HEK293 (cell line): ENCODE measurements around the gene PDE10A.

ENCODE experiments used
- EGR2 ChIP-seq: fragments of 450-650 bp; formaldehyde crosslinking; IDR thresholded peaks from 2 replicates; pipeline ENCODE4 v1.5.1; 2016; ENCODE audit warnings: low read depth, missing biosample characterization, missing genetic modification characterization
- KLF7 ChIP-seq: fragments of 450-650 bp; formaldehyde crosslinking; IDR thresholded peaks from 2 replicates; pipeline ENCODE4 v1.5.1; 2016; ENCODE audit warnings: missing biosample characterization, missing genetic modification characterization, borderline replicate concordance
- MYNN ChIP-seq: fragments of 450-650 bp; formaldehyde crosslinking; IDR thresholded peaks from 2 replicates; pipeline ENCODE4 v1.5.1; 2016; ENCODE audit warnings: missing biosample characterization, missing genetic modification characterization, borderline replicate concordance
- MZF1 ChIP-seq: fragments of 450-650 bp; formaldehyde crosslinking; IDR thresholded peaks from 2 replicates; pipeline ENCODE4 v1.5.1; 2017; ENCODE audit warnings: missing biosample characterization, missing genetic modification characterization, borderline replicate concordance
- RBAK ChIP-seq: fragments of 450-650 bp; formaldehyde crosslinking; IDR thresholded peaks from 2 replicates; pipeline ENCODE4 v1.5.1; 2016; ENCODE audit warnings: missing biosample characterization, missing genetic modification characterization
- REST ChIP-seq: fragments of 450-650 bp; formaldehyde crosslinking; IDR thresholded peaks from 2 replicates; pipeline ENCODE4 v1.5.1; 2016; ENCODE audit warnings: missing biosample characterization, missing genetic modification characterization
- SALL2 ChIP-seq: fragments of 450-650 bp; formaldehyde crosslinking; IDR thresholded peaks from 2 replicates; pipeline ENCODE4 v1.5.0; 2017; ENCODE audit warnings: missing biosample characterization, mild to moderate bottlenecking, missing genetic modification characterization, borderline replicate concordance
- SCRT1 ChIP-seq: fragments of 450-650 bp; formaldehyde crosslinking; IDR thresholded peaks from 2 replicates; pipeline ENCODE4 v1.5.1; 2016; ENCODE audit warnings: missing biosample characterization, missing genetic modification characterization, borderline replicate concordance
- SCRT2 ChIP-seq: fragments of 450-650 bp; formaldehyde crosslinking; IDR thresholded peaks from 2 replicates; pipeline ENCODE4 v1.5.1; 2016; ENCODE audit warnings: missing biosample characterization, missing genetic modification characterization
- ZBTB17 ChIP-seq: fragments of 450-650 bp; formaldehyde crosslinking; IDR thresholded peaks from 2 replicates; pipeline ENCODE4 v1.5.1; 2016; ENCODE audit warnings: missing biosample characterization, missing genetic modification characterization
- ZBTB20 ChIP-seq: fragments of 450-650 bp; formaldehyde crosslinking; IDR thresholded peaks from 2 replicates; pipeline ENCODE4 v1.5.1; 2016; ENCODE audit warnings: missing biosample characterization, missing genetic modification characterization
- ZBTB48 ChIP-seq: fragments of 450-650 bp; formaldehyde crosslinking; IDR thresholded peaks from 2 replicates; pipeline ENCODE4 v1.5.1; 2016; ENCODE audit warnings: missing biosample characterization, missing genetic modification characterization
- ZBTB6 ChIP-seq: fragments of 450-650 bp; formaldehyde crosslinking; IDR thresholded peaks from 2 replicates; pipeline ENCODE4 v1.5.1; 2017; ENCODE audit warnings: missing biosample characterization, missing genetic modification characterization
- ZFP37 ChIP-seq: fragments of 450-650 bp; formaldehyde crosslinking; IDR thresholded peaks from 2 replicates; pipeline ENCODE4 v1.5.1; 2016; ENCODE audit warnings: missing biosample characterization, missing genetic modification characterization
- ZNF157 ChIP-seq: fragments of 450-650 bp; formaldehyde crosslinking; IDR thresholded peaks from 2 replicates; pipeline ENCODE4 v1.5.1; 2016; ENCODE audit warnings: missing biosample characterization, missing genetic modification characterization
- ZNF16 ChIP-seq: fragments of 450-650 bp; formaldehyde crosslinking; IDR thresholded peaks from 2 replicates; pipeline ENCODE4 v1.5.1; 2016; ENCODE audit warnings: low read depth, missing biosample characterization, missing genetic modification characterization
- ZNF211 ChIP-seq: fragments of 450-650 bp; formaldehyde crosslinking; IDR thresholded peaks from 2 replicates; pipeline ENCODE4 v1.5.1; 2016; ENCODE audit warnings: low read depth, missing biosample characterization, missing genetic modification characterization
- ZNF23 ChIP-seq: fragments of 450-650 bp; formaldehyde crosslinking; IDR thresholded peaks from 2 replicates; pipeline ENCODE4 v1.5.1; 2016; ENCODE audit warnings: missing biosample characterization, missing genetic modification characterization, borderline replicate concordance
- ZNF37A ChIP-seq: fragments of 450-650 bp; IDR thresholded peaks from 2 replicates; pipeline ENCODE4 v1.5.1; 2018; ENCODE audit warnings: missing biosample characterization, missing genetic modification characterization
- ZNF416 ChIP-seq: fragments of 450-650 bp; formaldehyde crosslinking; IDR thresholded peaks from 2 replicates; pipeline ENCODE4 v1.5.1; 2016; ENCODE audit warnings: missing biosample characterization, missing genetic modification characterization
- ZNF423 ChIP-seq: fragments of 450-650 bp; formaldehyde crosslinking; IDR thresholded peaks from 2 replicates; pipeline ENCODE4 v1.5.1; 2016; ENCODE audit warnings: missing biosample characterization, missing genetic modification characterization
- ZNF521 ChIP-seq: fragments of 450-650 bp; formaldehyde crosslinking; IDR thresholded peaks from 2 replicates; pipeline ENCODE4 v1.5.1; 2017; ENCODE audit warnings: missing biosample characterization, mild to moderate bottlenecking, missing genetic modification characterization
- ZNF529 ChIP-seq: fragments of 450-650 bp; formaldehyde crosslinking; IDR thresholded peaks from 2 replicates; pipeline ENCODE4 v1.5.1; 2017; ENCODE audit warnings: missing genetic modification characterization, missing biosample characterization; ENCODE audit not compliant: insufficient replicate concordance
- ZNF544 ChIP-seq: fragments of 450-650 bp; formaldehyde crosslinking; IDR thresholded peaks from 2 replicates; pipeline ENCODE4 v1.5.0; 2017; ENCODE audit warnings: missing biosample characterization, missing genetic modification characterization
- ZNF571 ChIP-seq: fragments of 450-650 bp; formaldehyde crosslinking; IDR thresholded peaks from 2 replicates; pipeline ENCODE4 v1.5.0; 2017; ENCODE audit warnings: missing biosample characterization, missing genetic modification characterization
- ZNF596 ChIP-seq: fragments of 450-650 bp; IDR thresholded peaks from 2 replicates; pipeline ENCODE4 v1.5.0; 2018; ENCODE audit warnings: missing biosample characterization, mild to moderate bottlenecking, missing genetic modification characterization, moderate library complexity
- ZNF626 ChIP-seq: fragments of 450-650 bp; sonication (Bioruptor Pico); formaldehyde crosslinking; IDR thresholded peaks from 2 replicates; pipeline ENCODE4 v1.5.1; 2018; ENCODE audit warnings: missing biosample characterization, missing genetic modification characterization, inconsistent platforms
- ZNF629 ChIP-seq: fragments of 450-650 bp; formaldehyde crosslinking; IDR thresholded peaks from 2 replicates; pipeline ENCODE4 v1.5.1; 2017; ENCODE audit warnings: missing biosample characterization, missing genetic modification characterization
- ZNF664 ChIP-seq: fragments of 450-650 bp; formaldehyde crosslinking; IDR thresholded peaks from 2 replicates; pipeline ENCODE4 v1.5.1; 2016; ENCODE audit warnings: missing biosample characterization, missing genetic modification characterization
- ZNF692 ChIP-seq: fragments of 450-650 bp; formaldehyde crosslinking; IDR thresholded peaks from 2 replicates; pipeline ENCODE4 v1.5.1; 2016; ENCODE audit warnings: missing biosample characterization, missing genetic modification characterization
- ZNF777 ChIP-seq: fragments of 450-650 bp; formaldehyde crosslinking; IDR thresholded peaks from 2 replicates; pipeline ENCODE4 v1.5.1; 2017; ENCODE audit warnings: missing biosample characterization, missing genetic modification characterization, borderline replicate concordance
- ZSCAN18 ChIP-seq: fragments of 450-650 bp; formaldehyde crosslinking; IDR thresholded peaks from 2 replicates; pipeline ENCODE4 v1.5.1; 2016; ENCODE audit warnings: missing biosample characterization, missing genetic modification characterization
- TF ChIP-seq, protein P1 (sequence below): fragments of 450-650 bp; formaldehyde crosslinking; IDR thresholded peaks from 2 replicates; pipeline ENCODE4 v1.5.1; 2016; ENCODE audit warnings: missing biosample characterization, missing genetic modification characterization

Gene PDE10A

DNA sequence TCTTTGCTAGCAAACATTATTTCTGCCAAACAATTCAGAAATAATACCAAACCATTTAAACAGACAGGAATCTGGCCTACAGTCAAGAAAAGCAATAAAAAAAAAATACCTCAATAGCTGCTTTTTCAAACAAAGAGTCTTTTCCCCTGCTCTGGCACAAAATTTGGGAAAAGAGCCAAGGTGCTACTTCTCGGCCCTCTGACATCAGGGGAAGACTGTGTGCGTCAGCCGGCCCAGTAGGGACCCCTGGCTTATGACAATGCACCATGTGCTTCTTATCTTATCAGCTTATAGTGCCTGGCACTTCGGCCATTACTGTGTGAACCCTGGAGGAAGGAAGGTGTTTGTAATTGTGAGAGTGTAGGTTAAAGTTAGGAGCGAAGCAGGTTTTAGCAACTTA is 89.4 kb downstream of the PDE10A start (continued):
- no peak for TF ChIP-seq REST (tag by site-specific recombination)
- no peak for TF ChIP-seq SCRT2
- TF ChIP-seq ZNF416 (tag by site-specific recombination) = no peak
- TF ChIP-seq ZNF571 = no peak
- TF ChIP-seq MZF1 (tag by site-specific recombination) = 0 out of 2 replicates have a peak, but pooled peaks have one; percentile 31
- no peak for TF ChIP-seq ZBTB6 (tag by site-specific recombination)
- TF ChIP-seq ZNF521 = no peak
- no peak for TF ChIP-seq ZNF423 (tag by site-specific recombination)
- TF ChIP-seq ZNF211 = no peak
- no peak for TF ChIP-seq SCRT1
- no peak; the same call in 1 of the 2 replicates for TF ChIP-seq ZNF664 (tag by site-specific recombination)
- peak; percentile 98 for TF ChIP-seq ZNF629 (tag by site-specific recombination)
- TF ChIP-seq ZNF37A (tag by site-specific recombination) = 0 out of 2 replicates have a peak, but pooled peaks have one; percentile 12
- TF ChIP-seq ZNF157 = no peak
- TF ChIP-seq, protein P1, sequence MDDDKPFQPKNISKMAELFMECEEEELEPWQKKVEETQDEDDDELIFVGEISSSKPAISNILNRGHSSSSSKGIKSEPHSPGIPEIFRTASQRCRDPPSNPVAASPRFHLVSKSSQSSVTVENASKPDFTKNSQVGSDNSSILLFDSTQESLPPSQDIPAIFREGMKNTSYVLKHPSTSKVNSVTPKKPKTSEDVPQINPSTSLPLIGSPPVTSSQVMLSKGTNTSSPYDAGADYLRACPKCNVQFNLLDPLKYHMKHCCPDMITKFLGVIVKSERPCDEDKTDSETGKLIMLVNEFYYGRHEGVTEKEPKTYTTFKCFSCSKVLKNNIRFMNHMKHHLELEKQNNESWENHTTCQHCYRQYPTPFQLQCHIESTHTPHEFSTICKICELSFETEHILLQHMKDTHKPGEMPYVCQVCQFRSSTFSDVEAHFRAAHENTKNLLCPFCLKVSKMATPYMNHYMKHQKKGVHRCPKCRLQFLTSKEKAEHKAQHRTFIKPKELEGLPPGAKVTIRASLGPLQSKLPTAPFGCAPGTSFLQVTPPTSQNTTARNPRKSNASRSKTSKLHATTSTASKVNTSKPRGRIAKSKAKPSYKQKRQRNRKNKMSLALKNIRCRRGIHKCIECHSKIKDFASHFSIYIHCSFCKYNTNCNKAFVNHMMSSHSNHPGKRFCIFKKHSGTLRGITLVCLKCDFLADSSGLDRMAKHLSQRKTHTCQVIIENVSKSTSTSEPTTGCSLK (tag by site-specific recombination) = no peak
- TF ChIP-seq EGR2 (tag by site-specific recombination) = no peak
- TF ChIP-seq ZBTB48 (tag by site-specific recombination) = peak; percentile 85
- no peak for TF ChIP-seq ZNF16 (tag by site-specific recombination)
- TF ChIP-seq MYNN = peak; percentile 95
- TF ChIP-seq SALL2 (tag by site-specific recombination) = no peak
- TF ChIP-seq ZNF777 = no peak
- TF ChIP-seq ZSCAN18 (tag by site-specific recombination) = no peak
- no peak for TF ChIP-seq ZNF529 (tag by site-specific recombination)
- TF ChIP-seq ZNF596 = no peak; the same call in 1 of the 2 replicates
- TF ChIP-seq KLF7 = no peak
- TF ChIP-seq ZBTB20 (tag by site-specific recombination) = no peak
- TF ChIP-seq ZNF23 (tag by site-specific recombination) = no peak
- TF ChIP-seq ZNF544 (tag by site-specific recombination) = no peak
- TF ChIP-seq ZFP37 (tag by site-specific recombination) = 0 out of 2 replicates have a peak, but pooled peaks have one; percentile 35
- TF ChIP-seq RBAK (tag by site-specific recombination) = no peak
- no peak for TF ChIP-seq ZNF626 (tag by site-specific recombination)
- peak; percentile 92 for TF ChIP-seq ZBTB17 (tag by site-specific recombination)
- peak; percentile 75 for TF ChIP-seq ZNF692
